HEK293 (cell line): ENCODE measurements around the gene TMEM208.
A peak's percentile ranks its signal among the peaks of the same experiment; 100 is the strongest.

Experiments
- BCL11B ChIP-seq: fragments of 450-650 bp; formaldehyde crosslinking; IDR thresholded peaks from 2 replicates; pipeline ENCODE4 v1.5.1; 2016; ENCODE audit warnings: low read depth, missing biosample characterization, missing genetic modification characterization
- GLI4 ChIP-seq: fragments of 450-650 bp; formaldehyde crosslinking; IDR thresholded peaks from 2 replicates; pipeline ENCODE4 v1.5.1; 2016; ENCODE audit warnings: missing biosample characterization, missing genetic modification characterization
- GLIS1 ChIP-seq: fragments of 450-650 bp; formaldehyde crosslinking; IDR thresholded peaks from 2 replicates; pipeline ENCODE4 v1.5.1; 2016; ENCODE audit warnings: missing biosample characterization, missing genetic modification characterization
- HIC1 ChIP-seq: fragments of 450-650 bp; formaldehyde crosslinking; IDR thresholded peaks from 2 replicates; pipeline ENCODE4 v1.5.1; 2016; ENCODE audit warnings: missing biosample characterization, missing genetic modification characterization
- PRDM10 ChIP-seq: fragments of 450-650 bp; formaldehyde crosslinking; IDR thresholded peaks from 2 replicates; pipeline ENCODE4 v1.5.1; 2016; ENCODE audit warnings: missing biosample characterization, missing genetic modification characterization
- PRDM4 ChIP-seq: fragments of 450-650 bp; formaldehyde crosslinking; IDR thresholded peaks from 2 replicates; pipeline ENCODE4 v1.5.1; 2017; ENCODE audit warnings: missing biosample characterization, missing genetic modification characterization
- SALL2 ChIP-seq: fragments of 450-650 bp; formaldehyde crosslinking; IDR thresholded peaks from 2 replicates; pipeline ENCODE4 v1.5.0; 2017; ENCODE audit warnings: missing biosample characterization, mild to moderate bottlenecking, missing genetic modification characterization, borderline replicate concordance
- SP3 ChIP-seq: fragments of 450-650 bp; formaldehyde crosslinking; IDR thresholded peaks from 2 replicates; pipeline ENCODE4 v1.5.1; 2016; ENCODE audit warnings: missing biosample characterization, missing genetic modification characterization
- YY1 ChIP-seq: fragments of 450-650 bp; formaldehyde crosslinking; IDR thresholded peaks from 2 replicates; pipeline ENCODE4 v1.5.1; 2018; ENCODE audit warnings: missing biosample characterization, missing genetic modification characterization
- ZBTB21 ChIP-seq: fragments of 450-650 bp; formaldehyde crosslinking; IDR thresholded peaks from 2 replicates; pipeline ENCODE4 v1.5.1; 2017; ENCODE audit warnings: missing biosample characterization, missing genetic modification characterization
- ZBTB6 ChIP-seq: fragments of 450-650 bp; formaldehyde crosslinking; IDR thresholded peaks from 2 replicates; pipeline ENCODE4 v1.5.1; 2017; ENCODE audit warnings: missing biosample characterization, missing genetic modification characterization
- ZNF211 ChIP-seq: fragments of 450-650 bp; formaldehyde crosslinking; IDR thresholded peaks from 2 replicates; pipeline ENCODE4 v1.5.1; 2016; ENCODE audit warnings: low read depth, missing biosample characterization, missing genetic modification characterization
- ZNF26 ChIP-seq: fragments of 450-650 bp; formaldehyde crosslinking; IDR thresholded peaks from 2 replicates; pipeline ENCODE4 v1.5.1; 2016; ENCODE audit warnings: missing biosample characterization, missing genetic modification characterization
- ZNF324 ChIP-seq: fragments of 450-650 bp; formaldehyde crosslinking; IDR thresholded peaks from 2 replicates; pipeline ENCODE4 v1.5.1; 2016; ENCODE audit warnings: missing biosample characterization, missing genetic modification characterization
- ZNF335 ChIP-seq: fragments of 450-650 bp; formaldehyde crosslinking; conservative IDR thresholded peaks from 2 replicates; pipeline ENCODE4 v1.5.1; 2016; ENCODE audit warnings: missing biosample characterization, missing genetic modification characterization
- ZNF366 ChIP-seq: fragments of 450-650 bp; formaldehyde crosslinking; conservative IDR thresholded peaks from 2 replicates; pipeline ENCODE4 v1.5.1; 2016; ENCODE audit warnings: missing biosample characterization, missing genetic modification characterization
- ZNF513 ChIP-seq: fragments of 450-650 bp; IDR thresholded peaks from 2 replicates; pipeline ENCODE4 v1.5.1; 2018; ENCODE audit warnings: missing biosample characterization, missing genetic modification characterization
- ZNF514 ChIP-seq: fragments of 450-650 bp; formaldehyde crosslinking; IDR thresholded peaks from 2 replicates; pipeline ENCODE4 v1.5.1; 2016; ENCODE audit warnings: missing biosample characterization, missing genetic modification characterization
- ZNF518A ChIP-seq: fragments of 450-650 bp; formaldehyde crosslinking; conservative IDR thresholded peaks from 2 replicates; pipeline ENCODE4 v1.5.1; 2016; ENCODE audit warnings: low read depth, missing biosample characterization, missing genetic modification characterization
- ZNF626 ChIP-seq: fragments of 450-650 bp; sonication (Bioruptor Pico); formaldehyde crosslinking; IDR thresholded peaks from 2 replicates; pipeline ENCODE4 v1.5.1; 2018; ENCODE audit warnings: missing biosample characterization, missing genetic modification characterization, inconsistent platforms

TMEM208 gene

GRCh38 chr16:67226804-67227566, at the start of gene TMEM208 (continued):
- TF ChIP-seq ZNF518A: peak; percentile 87
- no peak for TF ChIP-seq BCL11B (tag by site-specific recombination)
- no peak for TF ChIP-seq ZNF514 (tag by site-specific recombination)
- peak; percentile 40 for TF ChIP-seq PRDM10 (tag by site-specific recombination)
- TF ChIP-seq ZNF366 (tag by site-specific recombination): no peak
- TF ChIP-seq YY1 (tag by site-specific recombination): peak; percentile 78
- no peak for TF ChIP-seq GLIS1
- TF ChIP-seq ZNF324: 0 out of 2 replicates have a peak, but pooled peaks have one; percentile 44
- TF ChIP-seq GLI4 (tag by site-specific recombination): no peak
- no peak for TF ChIP-seq ZNF513
- no peak; the same call in 1 of the 2 replicates for TF ChIP-seq PRDM4 (tag by site-specific recombination)
- no peak for TF ChIP-seq ZNF211 (tag by site-specific recombination)
- no peak for TF ChIP-seq ZNF626
- TF ChIP-seq ZNF335 (tag by site-specific recombination): peak; percentile 91
- no peak for TF ChIP-seq SALL2 (tag by site-specific recombination)
- peak; percentile 81; the same call in 1 of the 2 replicates for TF ChIP-seq ZBTB21 (tag by site-specific recombination)
- no peak for TF ChIP-seq ZBTB6
- TF ChIP-seq SP3 (tag by site-specific recombination): peak; percentile 99
- TF ChIP-seq HIC1 (tag by site-specific recombination): no peak
- no peak for TF ChIP-seq ZNF26 (tag by site-specific recombination)
